HepG2 (cell line): ENCODE measurements around the gene CD46. TPM values are rescaled to one million over a fixed set of nuclear protein-coding genes. Genes with fewer than 3 reads are reported as not detected.

Experiments
- HES4 ChIP-seq: sonication (generic); formaldehyde crosslinking; IDR thresholded peaks from 2 replicates; pipeline ENCODE4 v1.9.0; 2021; ENCODE audit warnings: mild to moderate bottlenecking, missing genetic modification reagents, borderline replicate concordance
- KDM5B ChIP-seq: sonication (generic); formaldehyde crosslinking; IDR thresholded peaks from 2 replicates; pipeline ENCODE4 v1.4.0; 2020; ENCODE audit warnings: missing genetic modification reagents, mild to moderate bottlenecking, borderline replicate concordance
- KDM6A ChIP-seq: IDR thresholded peaks from 2 replicates; pipeline ENCODE4 v1.6.1; 2016; ENCODE audit warnings: low read depth
- NR1H2 ChIP-seq: sonication (generic); formaldehyde crosslinking; IDR thresholded peaks from 2 replicates; pipeline ENCODE4 v1.8.1; 2022; ENCODE audit warnings: low read depth, missing genetic modification reagents, borderline replicate concordance
- ZMYM3 ChIP-seq: sonication (generic); formaldehyde crosslinking; IDR thresholded peaks from 2 replicates; pipeline ENCODE4 v1.5.1; 2020; ENCODE audit warnings: mild to moderate bottlenecking, missing genetic modification reagents
- ZNF263 ChIP-seq: sonication (generic); formaldehyde crosslinking; IDR thresholded peaks from 2 replicates; pipeline ENCODE4 v1.4.0; 2020; ENCODE audit warnings: missing genetic modification reagents
- ZNF782 ChIP-seq: sonication (generic); formaldehyde crosslinking; IDR thresholded peaks from 2 replicates; pipeline ENCODE4 v1.4.0; 2020; ENCODE audit warnings: missing genetic modification reagents, mild to moderate bottlenecking, borderline replicate concordance
- polyA plus RNA-seq, 8 experiments: library from polyadenylated mRNA; depleted of rRNA in 3 of 8; stranded (reverse) in 7 of 8; unstranded in 1 of 8; fragments of >200 nt; fragmentation: Illumina TruSeq in 4 of 8; extraction: Trizol in 4 of 8; gene quantifications; 2 replicates each; pipeline versions ENCODE4 v1.2.1 to v1.2.3, GENCODE V29; 2011 to 2016; ENCODE audit warnings: low read depth in 4 of 8, missing spikeins in 1 of 8, mixed read lengths in 1 of 8; ENCODE audit not compliant: insufficient read depth in 1 of 8
- total RNA-seq, 5 experiments: library from RNA; depleted of rRNA; stranded (reverse); fragments of >200 nt; fragmentation: Illumina TruSeq; extraction: Trizol; gene quantifications; 2 replicates each; pipeline ENCODE4 v1.2.3, GENCODE V29; 2016; ENCODE audit warnings: low read depth in 1 of 5
- TF ChIP-seq, protein P1 (sequence below): sonication (generic); formaldehyde crosslinking; IDR thresholded peaks from one replicate; pipeline ENCODE4 v1.5.1; 2020; ENCODE audit warnings: mild to moderate bottlenecking, missing genetic modification reagents; ENCODE audit errors: not compliant biosample characterization
- TF ChIP-seq, protein P2 (sequence below): sonication (generic); formaldehyde crosslinking; IDR thresholded peaks from 2 replicates; pipeline ENCODE4 v1.4.0; 2020; ENCODE audit warnings: low read depth, missing genetic modification reagents
- TF ChIP-seq, protein P3 (sequence below), 2 experiments: sonication (generic) in 1 of 2; formaldehyde crosslinking in 1 of 2; IDR thresholded peaks; 2 replicates each; pipeline versions ENCODE4 v1.4.0 to v1.6.1; 2018 to 2020; ENCODE audit warnings: missing genetic modification reagents in 2 of 2, borderline replicate concordance in 1 of 2, low read depth in 1 of 2, mild to moderate bottlenecking in 1 of 2, missing biosample characterization in 1 of 2
- TF ChIP-seq, protein P4 (sequence below): sonication (generic); formaldehyde crosslinking; IDR thresholded peaks from 2 replicates; pipeline ENCODE4 v1.4.0; 2020; ENCODE audit warnings: mild to moderate bottlenecking, missing genetic modification reagents

CD46 gene
- total and polyA plus RNA-seq, 2 of the 13 experiments (the other 11 are each of a cell fraction or from before 2014, with no cell fraction given): 130 to 277 TPM

DNA sequence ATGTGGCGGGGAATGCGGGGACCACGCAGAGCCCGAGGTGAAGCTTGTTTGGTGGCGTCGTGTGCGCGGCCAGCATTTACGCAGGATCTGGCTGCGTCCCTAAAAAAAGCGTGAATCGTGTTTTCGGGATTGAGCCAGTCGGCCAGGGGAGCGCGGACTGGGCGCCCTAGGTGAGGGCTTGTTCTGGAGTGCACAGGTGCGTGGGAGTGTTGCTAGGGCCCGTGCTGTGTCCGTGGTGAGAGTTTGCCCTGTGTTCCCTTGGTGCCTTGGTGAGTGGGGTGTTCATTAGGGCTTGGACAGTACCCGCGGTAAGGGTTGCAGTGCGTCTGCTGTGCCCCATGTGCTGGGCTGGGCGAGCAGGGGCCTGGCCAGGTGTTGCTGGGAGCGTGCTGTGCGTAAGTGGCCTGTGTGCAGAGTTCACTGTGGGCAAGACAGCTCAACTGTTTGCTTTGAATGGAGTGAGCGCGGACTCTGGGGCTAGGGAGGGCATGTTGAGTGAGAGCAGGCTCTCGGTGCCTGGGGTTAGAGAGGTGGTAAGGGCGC is 673 bp downstream of the CD46 start (continued):
- TF ChIP-seq, protein P1, sequence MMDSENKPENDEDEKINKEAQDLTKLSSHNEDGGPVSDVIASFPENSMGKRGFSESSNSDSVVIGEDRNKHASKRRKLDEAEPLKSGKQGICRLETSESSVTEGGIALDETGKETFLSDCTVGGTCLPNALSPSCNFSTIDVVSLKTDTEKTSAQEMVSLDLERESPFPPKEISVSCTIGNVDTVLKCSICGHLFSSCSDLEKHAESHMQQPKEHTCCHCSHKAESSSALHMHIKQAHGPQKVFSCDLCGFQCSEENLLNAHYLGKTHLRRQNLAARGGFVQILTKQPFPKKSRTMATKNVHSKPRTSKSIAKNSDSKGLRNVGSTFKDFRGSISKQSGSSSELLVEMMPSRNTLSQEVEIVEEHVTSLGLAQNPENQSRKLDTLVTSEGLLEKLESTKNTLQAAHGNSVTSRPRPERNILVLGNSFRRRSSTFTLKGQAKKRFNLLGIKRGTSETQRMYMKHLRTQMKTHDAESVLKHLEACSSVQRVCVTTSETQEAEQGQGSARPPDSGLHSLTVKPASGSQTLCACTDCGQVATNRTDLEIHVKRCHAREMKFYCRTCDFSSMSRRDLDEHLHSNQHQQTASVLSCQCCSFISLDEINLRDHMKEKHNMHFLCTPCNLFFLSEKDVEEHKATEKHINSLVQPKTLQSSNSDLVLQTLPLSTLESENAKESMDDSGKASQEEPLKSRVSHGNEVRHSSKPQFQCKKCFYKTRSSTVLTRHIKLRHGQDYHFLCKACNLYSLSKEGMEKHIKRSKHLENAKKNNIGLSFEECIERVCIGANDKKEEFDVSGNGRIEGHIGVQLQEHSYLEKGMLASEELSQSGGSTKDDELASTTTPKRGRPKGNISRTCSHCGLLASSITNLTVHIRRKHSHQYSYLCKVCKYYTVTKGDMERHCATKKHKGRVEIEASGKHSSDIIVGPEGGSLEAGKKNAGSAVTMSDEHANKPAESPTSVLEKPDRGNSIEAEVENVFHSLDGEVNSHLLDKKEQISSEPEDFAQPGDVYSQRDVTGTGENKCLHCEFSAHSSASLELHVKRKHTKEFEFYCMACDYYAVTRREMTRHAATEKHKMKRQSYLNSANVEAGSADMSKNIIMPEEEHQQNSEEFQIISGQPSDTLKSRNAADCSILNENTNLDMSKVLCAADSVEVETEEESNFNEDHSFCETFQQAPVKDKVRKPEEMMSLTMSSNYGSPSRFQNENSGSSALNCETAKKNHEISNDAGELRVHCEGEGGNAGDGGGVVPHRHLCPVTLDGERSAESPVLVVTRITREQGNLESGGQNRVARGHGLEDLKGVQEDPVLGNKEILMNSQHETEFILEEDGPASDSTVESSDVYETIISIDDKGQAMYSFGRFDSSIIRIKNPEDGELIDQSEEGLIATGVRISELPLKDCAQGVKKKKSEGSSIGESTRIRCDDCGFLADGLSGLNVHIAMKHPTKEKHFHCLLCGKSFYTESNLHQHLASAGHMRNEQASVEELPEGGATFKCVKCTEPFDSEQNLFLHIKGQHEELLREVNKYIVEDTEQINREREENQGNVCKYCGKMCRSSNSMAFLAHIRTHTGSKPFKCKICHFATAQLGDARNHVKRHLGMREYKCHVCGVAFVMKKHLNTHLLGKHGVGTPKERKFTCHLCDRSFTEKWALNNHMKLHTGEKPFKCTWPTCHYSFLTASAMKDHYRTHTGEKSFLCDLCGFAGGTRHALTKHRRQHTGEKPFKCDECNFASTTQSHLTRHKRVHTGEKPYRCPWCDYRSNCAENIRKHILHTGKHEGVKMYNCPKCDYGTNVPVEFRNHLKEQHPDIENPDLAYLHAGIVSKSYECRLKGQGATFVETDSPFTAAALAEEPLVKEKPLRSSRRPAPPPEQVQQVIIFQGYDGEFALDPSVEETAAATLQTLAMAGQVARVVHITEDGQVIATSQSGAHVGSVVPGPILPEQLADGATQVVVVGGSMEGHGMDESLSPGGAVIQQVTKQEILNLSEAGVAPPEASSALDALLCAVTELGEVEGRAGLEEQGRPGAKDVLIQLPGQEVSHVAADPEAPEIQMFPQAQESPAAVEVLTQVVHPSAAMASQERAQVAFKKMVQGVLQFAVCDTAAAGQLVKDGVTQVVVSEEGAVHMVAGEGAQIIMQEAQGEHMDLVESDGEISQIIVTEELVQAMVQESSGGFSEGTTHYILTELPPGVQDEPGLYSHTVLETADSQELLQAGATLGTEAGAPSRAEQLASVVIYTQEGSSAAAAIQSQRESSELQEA (CRISPR knock-in tag): peak; percentile 33
- TF ChIP-seq, protein P2, sequence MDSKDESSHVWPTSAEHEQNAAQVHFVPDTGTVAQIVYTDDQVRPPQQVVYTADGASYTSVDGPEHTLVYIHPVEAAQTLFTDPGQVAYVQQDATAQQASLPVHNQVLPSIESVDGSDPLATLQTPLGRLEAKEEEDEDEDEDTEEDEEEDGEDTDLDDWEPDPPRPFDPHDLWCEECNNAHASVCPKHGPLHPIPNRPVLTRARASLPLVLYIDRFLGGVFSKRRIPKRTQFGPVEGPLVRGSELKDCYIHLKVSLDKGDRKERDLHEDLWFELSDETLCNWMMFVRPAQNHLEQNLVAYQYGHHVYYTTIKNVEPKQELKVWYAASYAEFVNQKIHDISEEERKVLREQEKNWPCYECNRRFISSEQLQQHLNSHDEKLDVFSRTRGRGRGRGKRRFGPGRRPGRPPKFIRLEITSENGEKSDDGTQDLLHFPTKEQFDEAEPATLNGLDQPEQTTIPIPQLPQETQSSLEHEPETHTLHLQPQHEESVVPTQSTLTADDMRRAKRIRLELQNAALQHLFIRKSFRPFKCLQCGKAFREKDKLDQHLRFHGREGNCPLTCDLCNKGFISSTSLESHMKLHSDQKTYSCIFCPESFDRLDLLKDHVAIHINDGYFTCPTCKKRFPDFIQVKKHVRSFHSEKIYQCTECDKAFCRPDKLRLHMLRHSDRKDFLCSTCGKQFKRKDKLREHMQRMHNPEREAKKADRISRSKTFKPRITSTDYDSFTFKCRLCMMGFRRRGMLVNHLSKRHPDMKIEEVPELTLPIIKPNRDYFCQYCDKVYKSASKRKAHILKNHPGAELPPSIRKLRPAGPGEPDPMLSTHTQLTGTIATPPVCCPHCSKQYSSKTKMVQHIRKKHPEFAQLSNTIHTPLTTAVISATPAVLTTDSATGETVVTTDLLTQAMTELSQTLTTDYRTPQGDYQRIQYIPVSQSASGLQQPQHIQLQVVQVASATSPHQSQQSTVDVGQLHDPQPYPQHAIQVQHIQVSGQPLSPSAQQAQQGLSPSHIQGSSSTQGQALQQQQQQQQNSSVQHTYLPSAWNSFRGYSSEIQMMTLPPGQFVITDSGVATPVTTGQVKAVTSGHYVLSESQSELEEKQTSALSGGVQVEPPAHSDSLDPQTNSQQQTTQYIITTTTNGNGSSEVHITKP (CRISPR knock-in tag): no peak
- no peak for TF ChIP-seq HES4 (CRISPR knock-in tag)
- TF ChIP-seq, protein P3, sequence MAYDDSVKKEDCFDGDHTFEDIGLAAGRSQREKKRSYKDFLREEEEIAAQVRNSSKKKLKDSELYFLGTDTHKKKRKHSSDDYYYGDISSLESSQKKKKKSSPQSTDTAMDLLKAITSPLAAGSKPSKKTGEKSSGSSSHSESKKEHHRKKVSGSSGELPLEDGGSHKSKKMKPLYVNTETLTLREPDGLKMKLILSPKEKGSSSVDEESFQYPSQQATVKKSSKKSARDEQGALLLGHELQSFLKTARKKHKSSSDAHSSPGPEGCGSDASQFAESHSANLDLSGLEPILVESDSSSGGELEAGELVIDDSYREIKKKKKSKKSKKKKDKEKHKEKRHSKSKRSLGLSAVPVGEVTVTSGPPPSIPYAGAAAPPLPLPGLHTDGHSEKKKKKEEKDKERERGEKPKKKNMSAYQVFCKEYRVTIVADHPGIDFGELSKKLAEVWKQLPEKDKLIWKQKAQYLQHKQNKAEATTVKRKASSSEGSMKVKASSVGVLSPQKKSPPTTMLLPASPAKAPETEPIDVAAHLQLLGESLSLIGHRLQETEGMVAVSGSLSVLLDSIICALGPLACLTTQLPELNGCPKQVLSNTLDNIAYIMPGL (CRISPR knock-in tag; IDR thresholded peaks at IDR 0.05; ENCODE audit: borderline replicate concordance in 1 of 2, low read depth in 1 of 2): peak in 1 of 2 experiments; percentile 76; a peak in 3 of 4 replicates
- TF ChIP-seq, protein P4, sequence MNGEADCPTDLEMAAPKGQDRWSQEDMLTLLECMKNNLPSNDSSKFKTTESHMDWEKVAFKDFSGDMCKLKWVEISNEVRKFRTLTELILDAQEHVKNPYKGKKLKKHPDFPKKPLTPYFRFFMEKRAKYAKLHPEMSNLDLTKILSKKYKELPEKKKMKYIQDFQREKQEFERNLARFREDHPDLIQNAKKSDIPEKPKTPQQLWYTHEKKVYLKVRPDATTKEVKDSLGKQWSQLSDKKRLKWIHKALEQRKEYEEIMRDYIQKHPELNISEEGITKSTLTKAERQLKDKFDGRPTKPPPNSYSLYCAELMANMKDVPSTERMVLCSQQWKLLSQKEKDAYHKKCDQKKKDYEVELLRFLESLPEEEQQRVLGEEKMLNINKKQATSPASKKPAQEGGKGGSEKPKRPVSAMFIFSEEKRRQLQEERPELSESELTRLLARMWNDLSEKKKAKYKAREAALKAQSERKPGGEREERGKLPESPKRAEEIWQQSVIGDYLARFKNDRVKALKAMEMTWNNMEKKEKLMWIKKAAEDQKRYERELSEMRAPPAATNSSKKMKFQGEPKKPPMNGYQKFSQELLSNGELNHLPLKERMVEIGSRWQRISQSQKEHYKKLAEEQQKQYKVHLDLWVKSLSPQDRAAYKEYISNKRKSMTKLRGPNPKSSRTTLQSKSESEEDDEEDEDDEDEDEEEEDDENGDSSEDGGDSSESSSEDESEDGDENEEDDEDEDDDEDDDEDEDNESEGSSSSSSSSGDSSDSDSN (CRISPR knock-in tag): peak; percentile 73
- TF ChIP-seq ZNF782 (CRISPR knock-in tag): peak; percentile 56; the same call in 1 of the 2 replicates
- 0 out of 2 replicates have a peak, but pooled peaks have one; percentile 49 for TF ChIP-seq NR1H2 (CRISPR knock-in tag)
- TF ChIP-seq ZMYM3 (CRISPR knock-in tag): no peak; the same call in 1 of the 2 replicates
- TF ChIP-seq KDM5B (CRISPR knock-in tag): peak; percentile 54; the same call in 1 of the 2 replicates
- peak; percentile 42; the same call in 1 of the 2 replicates for TF ChIP-seq ZNF263 (CRISPR knock-in tag)
- 0 out of 2 replicates have a peak, but pooled peaks have one; percentile 18 for TF ChIP-seq KDM6A (CRISPR knock-in tag)
